Measurements from ENCODE around the gene VTCN1. TPM values are rescaled to one million over a fixed set of nuclear protein-coding genes. Genes with fewer than 3 reads are reported as not detected.
A peak's percentile ranks its signal among the peaks of the same experiment; 100 is the strongest.
"Not testable (repeated sequence)": the region's sequence is repeated elsewhere in the genome, so short reads cannot be mapped to it uniquely, and the experiment has no call there.

Gene VTCN1
- total RNA-seq, 1 donor from 2014 or later = 1.2 TPM

DNA sequence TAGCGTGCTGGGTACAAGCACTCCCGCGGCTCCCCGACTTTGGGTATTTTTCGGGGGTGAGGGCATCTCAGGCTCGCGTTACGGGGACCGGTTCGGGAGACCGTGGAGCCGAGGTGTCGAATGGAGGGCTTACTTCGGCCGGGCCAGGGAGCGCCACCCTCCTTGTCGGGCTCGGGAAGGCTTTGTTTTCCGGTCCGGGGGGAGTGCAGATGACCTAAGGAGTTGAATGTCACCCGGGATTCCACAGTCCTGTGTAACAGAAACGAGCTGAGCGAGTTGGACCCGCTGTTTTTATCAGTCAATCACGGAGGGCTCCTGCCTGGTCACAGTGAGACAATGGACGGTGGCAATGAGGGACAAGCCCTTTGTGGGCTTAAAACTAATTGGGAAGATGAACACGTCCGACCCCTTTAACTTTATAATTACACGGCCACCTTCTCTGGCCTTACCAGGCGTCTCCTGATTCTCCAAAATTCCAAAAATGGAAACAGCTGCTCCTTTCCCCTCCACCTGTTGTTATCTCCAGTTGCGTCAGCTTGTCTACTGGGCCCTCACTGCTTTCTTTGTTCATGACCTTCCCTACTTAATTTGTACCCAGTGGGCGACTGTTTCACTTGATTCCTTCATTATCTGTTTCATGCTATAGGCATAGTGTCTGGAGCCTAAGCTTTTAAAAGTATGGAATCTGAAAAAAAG is 88.2 kb downstream of the VTCN1 start:
- H3K4me3 ChIP-seq (ENCODE audit: low read depth, low read length) = peak overlapping the region; percentile 92
- DNase-seq (ENCODE audit: low read depth) = no peak
- TF ChIP-seq, protein P1, sequence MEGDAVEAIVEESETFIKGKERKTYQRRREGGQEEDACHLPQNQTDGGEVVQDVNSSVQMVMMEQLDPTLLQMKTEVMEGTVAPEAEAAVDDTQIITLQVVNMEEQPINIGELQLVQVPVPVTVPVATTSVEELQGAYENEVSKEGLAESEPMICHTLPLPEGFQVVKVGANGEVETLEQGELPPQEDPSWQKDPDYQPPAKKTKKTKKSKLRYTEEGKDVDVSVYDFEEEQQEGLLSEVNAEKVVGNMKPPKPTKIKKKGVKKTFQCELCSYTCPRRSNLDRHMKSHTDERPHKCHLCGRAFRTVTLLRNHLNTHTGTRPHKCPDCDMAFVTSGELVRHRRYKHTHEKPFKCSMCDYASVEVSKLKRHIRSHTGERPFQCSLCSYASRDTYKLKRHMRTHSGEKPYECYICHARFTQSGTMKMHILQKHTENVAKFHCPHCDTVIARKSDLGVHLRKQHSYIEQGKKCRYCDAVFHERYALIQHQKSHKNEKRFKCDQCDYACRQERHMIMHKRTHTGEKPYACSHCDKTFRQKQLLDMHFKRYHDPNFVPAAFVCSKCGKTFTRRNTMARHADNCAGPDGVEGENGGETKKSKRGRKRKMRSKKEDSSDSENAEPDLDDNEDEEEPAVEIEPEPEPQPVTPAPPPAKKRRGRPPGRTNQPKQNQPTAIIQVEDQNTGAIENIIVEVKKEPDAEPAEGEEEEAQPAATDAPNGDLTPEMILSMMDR (conservative IDR thresholded peaks at IDR 0.05; ENCODE audit: low read depth, low read length) = no peak

DNA sequence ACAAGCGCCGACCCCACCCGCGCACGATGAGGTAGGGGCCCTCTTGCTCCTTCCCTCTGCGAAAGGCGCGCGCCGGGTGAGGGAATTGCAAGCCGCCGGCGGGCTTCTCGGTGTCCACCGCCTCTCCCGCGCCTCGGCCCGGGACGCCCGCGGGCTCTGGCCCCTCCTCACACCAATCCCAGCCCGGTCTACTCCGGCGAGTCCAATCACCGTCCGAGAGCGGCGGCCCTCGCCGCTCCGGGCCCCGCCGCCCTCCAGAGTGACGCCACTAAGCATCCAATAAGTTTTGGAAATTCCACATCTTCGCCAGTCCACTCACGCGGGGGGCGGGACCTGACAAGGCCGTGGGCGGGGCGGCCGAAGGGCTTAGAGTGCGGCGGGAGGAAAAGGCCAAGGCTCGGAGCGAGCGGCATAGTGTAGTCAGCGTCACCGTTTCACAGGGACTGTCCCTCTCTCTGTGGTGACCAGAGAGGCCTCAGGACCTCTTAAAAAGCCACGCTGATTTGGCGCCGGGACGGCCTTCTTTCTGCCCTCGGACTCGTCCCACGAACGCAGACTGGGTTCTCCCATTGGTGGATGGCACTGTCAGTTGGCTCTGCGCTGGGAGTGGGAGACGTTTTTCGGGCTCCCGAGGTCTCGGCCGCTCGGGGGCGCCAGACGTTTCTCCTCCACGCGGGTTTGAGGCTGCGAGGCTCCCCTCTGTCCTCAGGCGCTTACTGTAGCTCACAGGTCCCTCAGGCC is 89.0 kb downstream of the VTCN1 start, which contains the start of gene TRIM45:
TSS of gene TRIM45 (minus strand) at position 161 of the 741 bp plus-strand sequence. CDS start 548 bp downstream, outside the sequence.
- TF ChIP-seq, protein P1 (conservative IDR thresholded peaks at IDR 0.05; ENCODE audit: low read depth, low read length) = peak; percentile 87
- H3K4me3 ChIP-seq (ENCODE audit: low read depth, low read length) = peak within 1 kb of the TSS; percentile 92
- peak; percentile 68 for DNase-seq (ENCODE audit: low read depth)

DNA sequence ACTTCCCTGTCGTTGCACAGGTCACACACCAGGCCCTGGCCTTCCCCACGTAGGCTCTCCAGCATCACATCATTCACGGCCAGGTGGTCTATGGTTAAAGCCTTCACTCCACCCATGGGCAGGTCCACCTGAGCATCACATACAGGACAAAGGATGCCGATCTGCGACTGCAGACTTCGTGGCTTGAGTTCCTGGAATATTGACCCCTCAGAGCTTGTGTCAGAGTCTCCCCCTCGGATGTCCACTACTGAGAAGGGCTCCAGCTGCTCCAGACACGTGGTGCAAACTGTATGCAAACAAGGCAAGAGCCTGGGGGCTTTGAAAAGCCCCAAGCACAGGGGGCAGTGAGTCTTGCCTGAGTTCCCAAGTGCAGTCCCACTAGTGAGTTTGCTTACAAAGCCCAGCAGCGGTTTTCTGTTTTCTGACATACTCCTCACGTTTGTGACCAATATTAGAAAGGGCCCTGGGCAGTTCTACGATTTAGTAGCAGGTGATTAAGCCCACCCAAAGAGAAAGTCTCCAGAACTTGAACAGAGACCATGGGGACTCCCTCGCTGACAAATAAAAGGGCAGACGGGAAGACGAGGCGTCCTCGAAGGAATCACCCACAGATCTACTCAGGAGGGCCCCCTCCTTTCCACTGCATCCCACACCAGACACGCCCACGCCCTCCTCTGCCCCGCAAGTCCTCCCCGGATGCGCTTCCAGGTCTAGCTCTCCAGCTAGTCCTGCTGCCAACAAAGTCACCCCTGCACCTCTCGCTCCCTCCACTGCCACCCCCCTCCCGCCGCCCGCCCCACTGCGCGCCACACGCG is 89.7 kb downstream of the VTCN1 start:
- TF ChIP-seq, protein P1 (conservative IDR thresholded peaks at IDR 0.05; ENCODE audit: low read depth, low read length) = no peak
- DNase-seq (ENCODE audit: low read depth) = no peak
- H3K4me3 ChIP-seq (ENCODE audit: low read depth, low read length) = peak overlapping the region; percentile 92

DNA sequence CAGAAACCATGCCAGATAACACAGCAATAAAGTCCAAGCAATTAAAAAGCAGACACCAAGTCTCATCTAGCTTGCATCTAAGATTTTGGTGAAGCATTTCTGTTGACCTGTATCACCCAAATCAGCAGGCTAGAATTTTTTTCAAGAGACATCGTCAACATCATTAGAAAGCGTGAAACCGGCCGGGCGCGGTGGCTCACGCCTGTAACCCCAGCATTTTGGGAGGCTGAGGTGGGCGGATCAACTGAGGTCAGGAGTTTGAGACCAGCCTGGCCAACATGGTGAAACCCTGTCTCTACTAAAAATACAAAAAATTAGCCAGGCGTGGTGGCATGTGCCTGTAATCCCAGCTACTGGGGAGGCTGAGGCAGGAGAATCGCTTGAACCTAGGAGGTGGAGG is 91.6 kb downstream of the VTCN1 start:
- not testable (repeated sequence) for DNase-seq (ENCODE audit: low read depth); H3K4me3 ChIP-seq (ENCODE audit: low read depth, low read length)

DNA sequence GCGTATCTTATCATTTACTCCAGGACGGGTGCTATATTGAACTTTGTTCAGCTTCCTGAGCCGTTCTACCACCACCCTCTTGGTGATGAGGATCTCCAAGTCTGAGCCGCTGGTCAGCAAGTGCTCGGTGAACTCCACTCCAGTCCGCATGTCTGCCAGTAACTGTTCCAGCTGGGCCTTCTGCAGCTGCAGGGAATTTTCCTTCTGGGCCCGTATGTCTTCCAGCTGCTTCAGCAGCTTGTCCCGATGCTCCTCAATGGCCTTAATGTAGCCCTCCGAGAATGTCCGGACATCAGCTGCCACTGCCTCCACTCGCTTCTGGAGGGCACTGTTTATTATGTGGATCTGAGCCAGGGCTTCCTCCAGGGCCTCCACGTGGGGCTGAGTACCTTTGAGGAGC is 92.6 kb downstream of the VTCN1 start:
- TF ChIP-seq, protein P1 (conservative IDR thresholded peaks at IDR 0.05; ENCODE audit: low read depth, low read length) = no peak
- DNase-seq (ENCODE audit: low read depth) = no peak
- H3K4me3 ChIP-seq (ENCODE audit: low read depth, low read length) = no peak overlapping the region

DNA sequence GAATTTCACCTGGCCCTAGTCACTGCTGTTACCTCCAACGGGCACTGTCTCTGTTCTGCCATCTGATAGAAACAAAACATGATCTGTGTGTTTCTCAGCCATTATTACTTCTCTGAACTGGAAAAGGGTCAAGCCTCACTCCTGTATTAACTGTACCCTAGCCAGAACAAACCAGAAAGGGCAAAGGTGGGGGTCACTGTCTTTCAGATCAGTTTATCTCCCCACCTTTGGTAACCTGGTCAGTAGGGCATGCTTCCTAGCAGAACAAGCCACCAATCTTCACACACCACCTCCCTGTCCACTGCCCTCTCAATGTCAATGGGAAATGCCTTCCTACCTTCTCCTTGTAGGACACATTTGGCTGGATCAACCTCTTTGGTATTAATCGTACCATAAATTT is 93.0 kb downstream of the VTCN1 start:
- DNase-seq (ENCODE audit: low read depth) = no peak
- TF ChIP-seq, protein P1 (conservative IDR thresholded peaks at IDR 0.05; ENCODE audit: low read depth, low read length) = no peak
- no peak overlapping the region for H3K4me3 ChIP-seq (ENCODE audit: low read depth, low read length)

DNA sequence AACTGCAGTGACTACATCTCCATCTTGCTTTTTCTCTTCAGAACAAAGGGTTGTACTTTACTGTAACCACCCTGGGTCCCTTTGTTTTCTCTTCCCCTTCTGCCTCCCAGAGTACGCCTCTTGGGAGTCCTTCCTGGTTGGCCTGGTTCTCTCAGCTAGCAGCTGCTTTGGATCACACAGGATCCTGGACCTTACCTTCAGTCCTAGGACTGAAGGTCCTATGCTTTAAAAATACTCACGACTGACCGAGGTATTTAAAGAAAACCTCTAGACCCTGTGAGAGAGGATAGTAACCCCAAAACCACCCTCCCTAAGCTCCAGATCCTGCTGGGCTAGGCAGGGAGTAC is 94.0 kb downstream of the VTCN1 start:
- DNase-seq (ENCODE audit: low read depth) = no peak
- no peak overlapping the region for H3K4me3 ChIP-seq (ENCODE audit: low read depth, low read length)
- TF ChIP-seq, protein P1 (conservative IDR thresholded peaks at IDR 0.05; ENCODE audit: low read depth, low read length) = no peak

All from epithelial cell of proximal tubule (primary cell).